HFFc6 (cell line): ENCODE results near the gene ANKRD39. TPM values are rescaled to one million over a fixed set of nuclear protein-coding genes. Genes with fewer than 3 reads are reported as not detected.

ENCODE experiments used
- DNase-seq: peaks from one replicate; pipeline ENCODE4 v3.0.0-alpha.2; 2018
- H3K27ac Mint-ChIP-seq: 2 replicates; pipeline ENCODE4 v1.8.0; 2020; ENCODE audit warnings: mild to moderate bottlenecking, mixed read lengths
- H3K27me3 Mint-ChIP-seq: 2 replicates; pipeline ENCODE4 v1.8.0; 2021; ENCODE audit warnings: mild to moderate bottlenecking, moderate library complexity, mixed read lengths; ENCODE audit not compliant: insufficient read depth
- H3K36me3 Mint-ChIP-seq: 2 replicates; pipeline ENCODE4 v1.8.0; 2021; ENCODE audit warnings: low read depth, mixed read lengths
- H3K4me1 Mint-ChIP-seq: 2 replicates; pipeline ENCODE4 v1.8.0; 2020; ENCODE audit warnings: low read depth, mixed read lengths
- H3K4me3 Mint-ChIP-seq: 2 replicates; pipeline ENCODE4 v1.8.0; 2020; ENCODE audit warnings: mild to moderate bottlenecking, moderate library complexity, mixed read lengths
- H3K9me3 Mint-ChIP-seq: 2 replicates; pipeline ENCODE4 v1.8.0; 2020; ENCODE audit warnings: mild to moderate bottlenecking, mixed read lengths
- total RNA-seq, 6 experiments: library from RNA; stranded (reverse); fragmentation: NEBNext Ultra II Directional; extraction: Animal tissue kit (Norgen Biotek cat#: 25700); gene quantifications; 2 replicates in 1 of 6; 3 replicates in 5 of 6; pipeline ENCODE4 v1.2.3, GENCODE V29; 2021
- TF ChIP-seq, protein P1 (sequence below): fragments of 200-600 bp; sonication (generic); IDR thresholded peaks from 2 replicates; pipeline ENCODE4 v1.5.0; 2021; ENCODE audit warnings: antibody characterized with exemption, mild to moderate bottlenecking

Gene ANKRD39
- total RNA-seq, 6 experiments from 2014 or later, result 14.7 to 16.3 (median 15.3) TPM

GRCh38 chr2:96821113-96821675, 36.6 kb downstream of the ANKRD39 start:
- peaks cover 26% of the 10 kb centered on the region for H3K4me1 Mint-ChIP-seq
- H3K4me3 Mint-ChIP-seq, result no peak overlapping the region
- TF ChIP-seq, protein P1, sequence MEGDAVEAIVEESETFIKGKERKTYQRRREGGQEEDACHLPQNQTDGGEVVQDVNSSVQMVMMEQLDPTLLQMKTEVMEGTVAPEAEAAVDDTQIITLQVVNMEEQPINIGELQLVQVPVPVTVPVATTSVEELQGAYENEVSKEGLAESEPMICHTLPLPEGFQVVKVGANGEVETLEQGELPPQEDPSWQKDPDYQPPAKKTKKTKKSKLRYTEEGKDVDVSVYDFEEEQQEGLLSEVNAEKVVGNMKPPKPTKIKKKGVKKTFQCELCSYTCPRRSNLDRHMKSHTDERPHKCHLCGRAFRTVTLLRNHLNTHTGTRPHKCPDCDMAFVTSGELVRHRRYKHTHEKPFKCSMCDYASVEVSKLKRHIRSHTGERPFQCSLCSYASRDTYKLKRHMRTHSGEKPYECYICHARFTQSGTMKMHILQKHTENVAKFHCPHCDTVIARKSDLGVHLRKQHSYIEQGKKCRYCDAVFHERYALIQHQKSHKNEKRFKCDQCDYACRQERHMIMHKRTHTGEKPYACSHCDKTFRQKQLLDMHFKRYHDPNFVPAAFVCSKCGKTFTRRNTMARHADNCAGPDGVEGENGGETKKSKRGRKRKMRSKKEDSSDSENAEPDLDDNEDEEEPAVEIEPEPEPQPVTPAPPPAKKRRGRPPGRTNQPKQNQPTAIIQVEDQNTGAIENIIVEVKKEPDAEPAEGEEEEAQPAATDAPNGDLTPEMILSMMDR, result no peak
- peaks cover 4% of the 10 kb centered on the region for H3K36me3 Mint-ChIP-seq
- no peak for DNase-seq
- no peaks in the 10 kb centered on the region; the same call in none of the 2 replicates for H3K27me3 Mint-ChIP-seq
- no peak overlapping the region for H3K27ac Mint-ChIP-seq
- no peaks in the 10 kb centered on the region for H3K9me3 Mint-ChIP-seq

DNA sequence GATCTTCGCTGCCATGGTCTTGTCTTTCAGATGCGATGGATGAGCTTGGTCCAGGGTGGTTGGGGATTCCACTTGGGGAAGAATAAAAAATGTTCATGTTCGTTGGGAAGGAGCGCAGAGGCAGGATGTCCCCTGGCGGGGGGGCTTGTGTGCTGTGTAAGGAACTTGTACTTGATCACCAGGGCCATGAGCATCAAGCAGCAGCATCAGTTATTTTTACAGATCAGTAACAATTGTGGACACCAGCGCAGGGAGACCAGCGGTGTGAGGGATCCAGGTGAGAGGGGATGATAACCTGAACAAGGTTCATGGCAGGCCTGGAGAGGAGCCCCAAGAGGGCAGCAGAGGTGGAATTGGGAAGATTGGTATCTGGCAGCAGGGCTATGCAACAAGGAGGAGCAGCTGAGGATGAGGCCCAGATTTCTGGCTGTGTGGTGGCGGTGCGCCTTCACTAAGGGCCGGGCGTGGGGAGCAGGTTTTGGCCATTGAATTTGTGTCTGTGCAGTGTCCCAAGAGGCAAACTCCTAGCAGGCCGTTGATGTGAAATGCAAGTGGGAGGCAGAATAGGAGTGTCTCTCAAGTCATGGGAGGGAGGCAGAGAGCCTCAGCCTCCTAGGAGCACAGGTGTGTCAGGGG, 37.8 kb downstream of the ANKRD39 start:
- Mint-ChIP-seq H3K36me3 (peaks cover 4% of the 10 kb centered on the region), H3K4me3 (no peak overlapping the region), H3K9me3 (no peaks in the 10 kb centered on the region), H3K27me3 (no peaks in the 10 kb centered on the region; the same call in 1 of the 2 replicates), H3K27ac (no peak overlapping the region), H3K4me1 (peaks cover 33% of the 10 kb centered on the region)
- TF ChIP-seq, protein P1, result no peak
- DNase-seq, result no peak

DNA sequence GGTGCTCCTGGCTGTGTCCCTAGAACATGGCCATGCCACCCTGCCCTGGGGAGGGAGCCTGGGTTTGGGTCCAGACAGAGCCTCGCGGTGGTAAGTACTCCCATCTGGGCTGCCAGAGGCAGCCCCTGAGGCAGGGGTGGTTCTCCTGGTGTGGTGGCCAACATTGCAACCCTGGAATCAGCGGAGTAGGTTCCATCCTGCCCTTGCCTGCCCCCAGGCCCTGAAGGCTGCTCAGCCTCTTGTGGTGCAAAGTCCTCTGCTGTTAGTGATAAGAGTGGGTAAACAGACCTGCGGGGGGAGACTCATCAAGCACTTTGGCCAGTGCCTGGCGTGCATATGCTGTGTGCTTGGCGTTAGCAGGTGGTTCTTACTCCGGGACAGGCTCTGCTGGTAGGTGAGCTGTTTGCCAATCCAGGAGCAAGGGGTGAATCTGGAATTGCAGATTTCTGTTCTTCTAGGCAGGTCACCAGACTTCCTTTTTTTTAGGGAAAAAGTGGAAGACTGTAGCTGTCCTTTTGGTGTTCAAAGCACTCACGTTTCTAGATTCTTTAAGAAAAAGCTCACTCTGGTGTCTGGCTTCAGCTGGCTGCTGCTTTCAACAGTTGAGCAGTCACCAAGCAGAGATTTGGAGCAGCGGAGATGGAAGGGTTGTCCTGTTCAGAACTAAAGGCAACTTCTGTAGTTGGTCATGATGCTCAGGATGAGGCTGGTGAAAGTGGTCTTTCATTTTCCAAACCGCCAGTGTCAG, 38.5 kb downstream of the ANKRD39 start:
- Mint-ChIP-seq H3K4me3 (no peak overlapping the region), H3K4me1 (peaks cover 33% of the 10 kb centered on the region), H3K27me3 (no peaks in the 10 kb centered on the region; the same call in 1 of the 2 replicates), H3K27ac (no peak overlapping the region), H3K36me3 (peaks cover 4% of the 10 kb centered on the region), H3K9me3 (no peaks in the 10 kb centered on the region)
- TF ChIP-seq, protein P1, result no peak
- no peak for DNase-seq

GRCh38 chr2:96817882-96818281, 39.9 kb downstream of the ANKRD39 start:
- no peak for DNase-seq
- H3K36me3 Mint-ChIP-seq, result peaks cover 4% of the 10 kb centered on the region
- TF ChIP-seq, protein P1, result no peak
- H3K4me1 Mint-ChIP-seq, result peaks cover 24% of the 10 kb centered on the region
- H3K9me3 Mint-ChIP-seq, result no peaks in the 10 kb centered on the region
- H3K4me3 Mint-ChIP-seq, result peak overlapping the region; percentile 80
- no peaks in the 10 kb centered on the region for H3K27me3 Mint-ChIP-seq
- no peak overlapping the region for H3K27ac Mint-ChIP-seq

GRCh38 chr2:96816836-96817702, 40.7 kb downstream of the ANKRD39 start:
- Mint-ChIP-seq H3K36me3 (peaks cover 4% of the 10 kb centered on the region), H3K9me3 (no peaks in the 10 kb centered on the region), H3K27ac (no peak overlapping the region), H3K4me1 (peaks cover 24% of the 10 kb centered on the region), H3K27me3 (no peaks in the 10 kb centered on the region), H3K4me3 (peak overlapping the region; percentile 80)
- no peak for DNase-seq
- TF ChIP-seq, protein P1, result no peak
